Ascending aorta (tissue), 2 donors: ENCODE data around the gene PAFAH2. TPM values are rescaled to one million over a fixed set of nuclear protein-coding genes. Genes with fewer than 3 reads are reported as not detected.

Experiments
- DNase-seq, 2 donors: peaks; one replicate each; pipeline ENCODE4 v3.0.0-alpha.2; 2019; ENCODE audit warnings: low spot score in 2 of 2
- H3K27ac ChIP-seq, 2 donors: fragments of 200-600 bp; sonication (generic); one replicate each; pipeline ENCODE4 v1.5.1; 2016 to 2017; ENCODE audit warnings: mild to moderate bottlenecking in 1 of 2
- H3K27me3 ChIP-seq: fragments of 200-600 bp; sonication (generic); one replicate; pipeline ENCODE4 v1.5.1; 2017
- H3K36me3 ChIP-seq, 2 donors: fragments of 200-600 bp; sonication (generic); one replicate each; pipeline ENCODE4 v1.5.1; 2016
- H3K4me1 ChIP-seq, 2 donors: fragments of 200-600 bp; sonication (generic); one replicate each; pipeline ENCODE4 v1.5.1; 2016 to 2017; ENCODE audit warnings: mild to moderate bottlenecking in 1 of 2
- H3K4me3 ChIP-seq, 2 donors: fragments of 200-600 bp; sonication (generic); one replicate each; pipeline ENCODE4 v1.5.1; 2016 to 2017; ENCODE audit warnings: mild to moderate bottlenecking in 1 of 2
- H3K9me3 ChIP-seq, 2 donors: fragments of 200-600 bp; sonication (generic); one replicate each; pipeline ENCODE4 v1.5.1; 2016
- CTCF ChIP-seq, 3 experiments: fragments of 200-600 bp in 2 of 3; fragments of 450-650 bp in 1 of 3; sonication (generic) in 2 of 3; IDR thresholded peaks; one replicate each; pipeline ENCODE4 v1.5.1; 2016 to 2019; ENCODE audit warnings: antibody characterized with exemption in 3 of 3, mild to moderate bottlenecking in 1 of 3, moderate library complexity in 1 of 3
- intact Hi-C: fragments of 100-400 bp; cut with DNase I; formaldehyde crosslinking; loops from one replicate; pipeline ENCODE4 v1.15.1; 2023
- total RNA-seq: library from RNA; depleted of rRNA; stranded (reverse); fragments of >200 nt; gene quantifications from one replicate; pipeline ENCODE4 v1.1.0, GENCODE V29; 2016

PAFAH2 gene
- total RNA-seq, 1 donor from 2014 or later = 1.3 TPM

DNA sequence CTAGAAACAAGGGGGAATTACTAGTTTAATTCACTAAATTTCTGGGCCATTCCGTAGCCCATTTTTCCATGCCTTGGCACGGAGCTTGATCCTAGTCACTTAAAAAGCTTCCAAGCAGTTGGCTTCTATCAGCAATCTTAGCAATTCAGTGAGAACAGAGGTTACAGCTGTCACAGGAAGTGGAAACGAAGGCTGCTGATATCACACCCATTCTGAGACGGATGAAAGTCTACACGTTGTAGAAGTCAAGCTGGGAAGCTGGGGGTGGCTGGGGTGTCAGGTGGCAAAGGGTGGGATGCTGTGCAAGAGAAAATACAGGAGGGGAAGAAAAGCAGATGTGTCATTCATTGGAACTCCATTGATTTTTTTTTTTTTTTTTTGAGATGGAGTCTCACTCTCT lies 79.9 kb downstream of the PAFAH2 start:
- Histone ChIP-seq H3K9me3 (no peaks in the 10 kb centered on the region), H3K27ac (no peak overlapping the region), H3K27me3 (no peaks in the 10 kb centered on the region), H3K4me1 (peaks cover 0 to 5% of the 10 kb centered on the region in 2 donors), H3K36me3 (no peaks in the 10 kb centered on the region), H3K4me3 (no peak overlapping the region)
- no peak for DNase-seq
- intact Hi-C loops = no loop called here
- TF ChIP-seq CTCF (IDR thresholded peaks at IDR 0.05) = no peak

DNA sequence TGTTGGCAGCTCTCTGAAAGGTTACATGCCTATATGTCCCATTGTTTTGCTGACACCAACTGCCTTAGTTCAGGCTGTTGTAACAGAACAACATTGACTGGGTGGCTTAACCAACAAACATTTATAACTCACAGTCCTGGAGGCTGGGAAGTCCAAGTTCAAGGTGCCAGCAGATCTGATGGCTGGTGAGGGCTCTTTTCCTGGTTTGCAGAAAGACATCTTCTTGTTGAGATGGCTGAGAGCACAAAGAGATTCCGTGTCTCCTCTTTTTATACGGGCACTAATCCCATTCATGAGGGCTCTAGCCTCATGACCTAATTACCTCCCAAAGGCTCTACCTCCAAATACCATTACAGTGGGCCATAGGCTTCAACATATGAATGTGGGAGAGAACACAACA lies 81.4 kb downstream of the PAFAH2 start:
- H3K27ac ChIP-seq = no peak overlapping the region
- H3K4me3 ChIP-seq = no peak overlapping the region
- no peaks in the 10 kb centered on the region for H3K27me3 ChIP-seq
- intact Hi-C loops = no loop called here
- no peak for DNase-seq
- H3K9me3 ChIP-seq = no peaks in the 10 kb centered on the region
- no peaks in the 10 kb centered on the region for H3K4me1 ChIP-seq
- H3K36me3 ChIP-seq = no peaks in the 10 kb centered on the region
- TF ChIP-seq CTCF (IDR thresholded peaks at IDR 0.05) = no peak

- no peak for TF ChIP-seq CTCF (IDR thresholded peaks at IDR 0.05)
- H3K9me3 ChIP-seq = no peaks in the 10 kb centered on the region
- H3K4me3 ChIP-seq = no peak overlapping the region
- no peak for DNase-seq
- no peaks in the 10 kb centered on the region for H3K4me1 ChIP-seq
- H3K36me3 ChIP-seq = no peaks in the 10 kb centered on the region
- H3K27ac ChIP-seq = no peak overlapping the region
- intact Hi-C loops = no loop called here
- H3K27me3 ChIP-seq = no peaks in the 10 kb centered on the region
These were observed 83.5 kb downstream of the PAFAH2 start for GRCh38 chr1:25914074-25914995.

GRCh38 chr1:25913206-25913605 lies 84.7 kb downstream of the PAFAH2 start:
- H3K9me3 ChIP-seq = no peaks in the 10 kb centered on the region
- H3K36me3 ChIP-seq = no peaks in the 10 kb centered on the region
- no peak for DNase-seq
- H3K27me3 ChIP-seq = no peaks in the 10 kb centered on the region
- no peaks in the 10 kb centered on the region for H3K4me1 ChIP-seq
- H3K27ac ChIP-seq = no peak overlapping the region
- no peak for TF ChIP-seq CTCF (IDR thresholded peaks at IDR 0.05)
- no peak overlapping the region for H3K4me3 ChIP-seq
- intact Hi-C loops = no loop called here

DNA sequence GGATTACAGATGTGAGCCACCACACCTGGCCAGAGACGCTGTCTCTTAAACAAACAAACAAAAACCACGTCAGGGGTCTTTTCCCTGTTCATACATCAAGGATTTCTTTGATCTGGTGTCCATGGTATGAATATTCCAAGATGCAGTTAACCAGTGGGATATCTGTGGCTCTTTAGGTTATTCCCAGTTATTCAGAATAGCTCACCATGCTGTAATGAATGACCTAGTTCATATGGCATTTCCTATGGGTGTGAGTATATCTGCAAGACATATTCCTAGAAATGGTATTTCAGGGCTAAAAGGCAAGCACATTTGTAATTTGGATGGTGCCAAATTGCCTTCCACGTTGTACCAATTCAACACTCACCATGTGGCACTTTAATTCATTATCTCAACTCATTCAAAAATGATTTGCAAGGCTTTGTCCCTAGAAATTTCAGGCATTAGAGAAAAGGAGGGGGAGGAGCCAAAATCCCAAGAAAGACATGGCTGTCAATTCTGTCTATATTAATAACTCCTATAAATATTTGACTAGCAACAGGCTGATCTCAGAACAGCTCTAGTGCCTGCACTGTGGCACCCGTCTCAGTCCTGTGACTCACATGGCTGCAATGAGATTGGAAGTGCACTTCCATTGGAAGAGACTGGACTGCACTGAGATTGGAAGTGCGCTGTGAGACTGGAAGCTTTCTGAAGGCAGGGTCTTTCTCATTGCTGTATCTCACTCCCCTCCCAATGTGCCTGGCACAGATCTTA lies 85.6 kb downstream of the PAFAH2 start:
- H3K4me3 ChIP-seq = no peak overlapping the region
- intact Hi-C loops = no loop called here
- H3K9me3 ChIP-seq = no peaks in the 10 kb centered on the region
- H3K36me3 ChIP-seq = no peaks in the 10 kb centered on the region
- H3K27me3 ChIP-seq = no peaks in the 10 kb centered on the region
- no peaks in the 10 kb centered on the region for H3K4me1 ChIP-seq
- no peak for TF ChIP-seq CTCF (IDR thresholded peaks at IDR 0.05)
- H3K27ac ChIP-seq = no peak overlapping the region
- no peak for DNase-seq
